CMK (cell line): Measurements from ENCODE around the gene TMEM63C.
"Not testable (repeated sequence)": the region's sequence is repeated elsewhere in the genome, so short reads cannot be mapped to it uniquely, and the experiment has no call there.

Experiments
- DNase-seq: peaks from one replicate; pipeline ENCODE4 v3.0.0-alpha.2; 2010; ENCODE audit warnings: low read depth

Gene TMEM63C

GRCh38 chr14:77154421-77154820, 27.2 kb upstream of the TMEM63C start:
- no peak for DNase-seq

- no peak for DNase-seq
Measured at GRCh38 chr14:77155083-77155482, 26.5 kb upstream of the TMEM63C start.

- no peak for DNase-seq
Measured at GRCh38 chr14:77157740-77158139, 23.9 kb upstream of the TMEM63C start.

- no peak for DNase-seq
Measured at GRCh38 chr14:77158175-77158881, 23.3 kb upstream of the TMEM63C start.

- no peak for DNase-seq
Measured at GRCh38 chr14:77158882-77159255, 22.7 kb upstream of the TMEM63C start.

GRCh38 chr14:77161011-77161410, 20.6 kb upstream of the TMEM63C start:
- no peak for DNase-seq

GRCh38 chr14:77170045-77170444, 11.6 kb upstream of the TMEM63C start:
- no peak for DNase-seq

- no peak for DNase-seq
Measured at GRCh38 chr14:77172916-77173315, 8.7 kb upstream of the TMEM63C start.

- DNase-seq, result not testable (repeated sequence)
Measured at GRCh38 chr14:77173911-77174617, 7.5 kb upstream of the TMEM63C start.

GRCh38 chr14:77175843-77176242, 5.8 kb upstream of the TMEM63C start:
- DNase-seq, result no peak

- no peak for DNase-seq
Measured at GRCh38 chr14:77177702-77178101, 3.9 kb upstream of the TMEM63C start.

GRCh38 chr14:77178656-77179055, 2.9 kb upstream of the TMEM63C start:
- DNase-seq, result no peak

- DNase-seq, result peak; percentile 29
Measured at GRCh38 chr14:77180726-77181602, 634 bp upstream of the TMEM63C start.

- no peak for DNase-seq
Measured at GRCh38 chr14:77183896-77184295, 2.3 kb downstream of the TMEM63C start.

- DNase-seq, result no peak
Measured at GRCh38 chr14:77184396-77185092, 2.9 kb downstream of the TMEM63C start.

GRCh38 chr14:77185093-77185465, 3.5 kb downstream of the TMEM63C start:
- no peak for DNase-seq

- DNase-seq, result no peak
Measured at GRCh38 chr14:77186911-77187648, 5.5 kb downstream of the TMEM63C start.

GRCh38 chr14:77187649-77188012, 6.0 kb downstream of the TMEM63C start:
- no peak for DNase-seq

GRCh38 chr14:77189479-77189878, 7.9 kb downstream of the TMEM63C start:
- DNase-seq, result no peak

- no peak for DNase-seq
Measured at GRCh38 chr14:77190977-77191376, 9.4 kb downstream of the TMEM63C start.

GRCh38 chr14:77194706-77195105, 13.1 kb downstream of the TMEM63C start:
- DNase-seq, result no peak

- no peak for DNase-seq
Measured at GRCh38 chr14:77195766-77196165, 14.2 kb downstream of the TMEM63C start.
